RWPE2 (cell line): Measurements from ENCODE around the gene SLC38A2.

Experiments used
- ATAC-seq: fragments of 200-7000 bp; cut with Tn5 transposase; 3 replicates; pipeline ENCODE4 v1.9.1; 2021; ENCODE audit warnings: low read depth
- DNase-seq: peaks from one replicate; pipeline ENCODE4 v3.0.0-alpha.2; 2020; ENCODE audit warnings: low spot score
- H3K27ac ChIP-seq: fragments of 450-650 bp; 2 replicates; pipeline ENCODE4 v1.5.1; 2017; ENCODE audit warnings: mild to moderate bottlenecking; ENCODE audit not compliant: poor library complexity, severe bottlenecking
- H3K27me3 ChIP-seq: fragments of 250-450 bp; sonication (Bioruptor Pico); 2 replicates; pipeline ENCODE4 v1.5.1; 2021; ENCODE audit warnings: mild to moderate bottlenecking, moderate library complexity; ENCODE audit not compliant: insufficient read depth, poor library complexity, severe bottlenecking
- H3K36me3 ChIP-seq: fragments of 250-450 bp; sonication (Bioruptor Pico); 2 replicates; pipeline ENCODE4 v1.5.1; 2020; ENCODE audit warnings: low read depth, mild to moderate bottlenecking, moderate library complexity
- H3K4me1 ChIP-seq: fragments of 250-450 bp; sonication (Bioruptor Pico); 2 replicates; pipeline ENCODE4 v1.5.1; 2021; ENCODE audit warnings: mild to moderate bottlenecking, moderate library complexity; ENCODE audit not compliant: insufficient read depth, poor library complexity, severe bottlenecking
- H3K4me3 ChIP-seq: fragments of 250-450 bp; sonication (Bioruptor Pico); 2 replicates; pipeline ENCODE4 v1.5.1; 2021; ENCODE audit warnings: mild to moderate bottlenecking, moderate library complexity; ENCODE audit not compliant: severe bottlenecking
- H3K9me3 ChIP-seq: fragments of 250-450 bp; sonication (Bioruptor Pico); 2 replicates; pipeline ENCODE4 v1.5.1; 2021; ENCODE audit warnings: mild to moderate bottlenecking, moderate library complexity; ENCODE audit not compliant: severe bottlenecking
- CTCF ChIP-seq: fragments of 450-650 bp; IDR thresholded peaks from one replicate; pipeline ENCODE4 v1.5.1; 2017; ENCODE audit warnings: mild to moderate bottlenecking, moderate library complexity; ENCODE audit not compliant: poor library complexity, severe bottlenecking

SLC38A2 gene

GRCh38 chr12:46357438-46358324 is 14.9 kb downstream of the SLC38A2 start:
- Histone ChIP-seq H3K27me3 (no peaks in the 10 kb centered on the region), H3K9me3 (no peaks in the 10 kb centered on the region), H3K27ac (peak overlapping the region; percentile 96), H3K4me1 (peaks cover 31% of the 10 kb centered on the region), H3K36me3 (peaks cover 43% of the 10 kb centered on the region), H3K4me3 (no peak overlapping the region)
- no peak for DNase-seq
- TF ChIP-seq CTCF = no peak
- ATAC-seq = peak; percentile 63

- no peak for TF ChIP-seq CTCF
- peak; percentile 35 for ATAC-seq
- Histone ChIP-seq H3K27ac (peak overlapping the region; percentile 96), H3K27me3 (no peaks in the 10 kb centered on the region), H3K36me3 (peaks cover 34% of the 10 kb centered on the region), H3K4me1 (peaks cover 27% of the 10 kb centered on the region), H3K9me3 (no peaks in the 10 kb centered on the region), H3K4me3 (no peak overlapping the region)
- no peak for DNase-seq
Measured at GRCh38 chr12:46356655-46357437, 15.7 kb downstream of the SLC38A2 start.

GRCh38 chr12:46354802-46355199 is 17.8 kb downstream of the SLC38A2 start:
- Histone ChIP-seq H3K9me3 (no peaks in the 10 kb centered on the region), H3K4me3 (no peak overlapping the region), H3K27me3 (no peaks in the 10 kb centered on the region), H3K4me1 (peaks cover 14% of the 10 kb centered on the region), H3K36me3 (peaks cover 14% of the 10 kb centered on the region), H3K27ac (no peak overlapping the region)
- TF ChIP-seq CTCF = no peak
- no peak for DNase-seq
- no peak for ATAC-seq

- Histone ChIP-seq H3K4me1 (peaks cover 8% of the 10 kb centered on the region), H3K9me3 (no peaks in the 10 kb centered on the region), H3K27me3 (no peaks in the 10 kb centered on the region), H3K36me3 (peaks cover 9% of the 10 kb centered on the region), H3K27ac (no peak overlapping the region), H3K4me3 (no peak overlapping the region)
- DNase-seq (no peak), ATAC-seq (no peak)
- TF ChIP-seq CTCF = no peak
Measured at GRCh38 chr12:46354111-46354801, 18.3 kb downstream of the SLC38A2 start.
